Transverse colon (tissue), 4 donors: ENCODE measurements around the gene NAA16. TPM values are rescaled to one million over a fixed set of nuclear protein-coding genes. Genes with fewer than 3 reads are reported as not detected.
"Not testable (repeated sequence)": the region's sequence is repeated elsewhere in the genome, so short reads cannot be mapped to it uniquely, and the experiment has no call there.

Experiments
- DNase-seq: peaks from one replicate; pipeline ENCODE4 v3.0.0-alpha.2; 2019
- H3K27ac ChIP-seq, 4 donors: fragments of 200-600 bp; sonication (generic); 2 replicates each; pipeline ENCODE4 v1.5.1; 2016 to 2018; ENCODE audit warnings: inconsistent platforms in 4 of 4
- H3K27me3 ChIP-seq: fragments of 200-600 bp; sonication (generic); 2 replicates; pipeline ENCODE4 v1.5.1; 2017; ENCODE audit warnings: inconsistent platforms
- H3K36me3 ChIP-seq, 4 donors: fragments of 200-600 bp; sonication (generic); 2 replicates each; pipeline ENCODE4 v1.5.1; 2017 to 2019; ENCODE audit warnings: inconsistent platforms in 4 of 4
- H3K4me1 ChIP-seq, 4 donors: fragments of 200-600 bp; sonication (generic); 2 replicates each; pipeline ENCODE4 v1.5.1; 2017 to 2020; ENCODE audit warnings: inconsistent platforms in 4 of 4
- H3K4me3 ChIP-seq, 4 donors: fragments of 200-600 bp; sonication (generic); 1 replicate in 1 of 4; 2 replicates in 3 of 4; pipeline versions ENCODE4 v1.5.1 to v1.6.1; 2017 to 2019; ENCODE audit warnings: inconsistent platforms in 4 of 4
- H3K9me3 ChIP-seq, 2 donors: fragments of 200-600 bp; sonication (generic); 2 replicates each; pipeline ENCODE4 v1.5.1; 2017 to 2019; ENCODE audit warnings: inconsistent platforms in 2 of 2
- EP300 ChIP-seq: sonication (generic); formaldehyde crosslinking; IDR thresholded peaks from one replicate; pipeline ENCODE4 v1.6.1; 2017; ENCODE audit warnings: antibody characterized with exemption, low read depth
- POLR2A ChIP-seq: fragments of 450-650 bp; IDR thresholded peaks from one replicate; pipeline ENCODE4 v1.6.1; 2016; ENCODE audit warnings: antibody characterized with exemption, mild to moderate bottlenecking, moderate library complexity
- POLR2AphosphoS5 ChIP-seq, 3 donors: sonication (generic); formaldehyde crosslinking; IDR thresholded peaks; one replicate each; pipeline ENCODE4 v1.6.1; 2016; ENCODE audit warnings: antibody characterized with exemption in 3 of 3
- WGBS, 2 donors: methylation state at CpG; one replicate each; pipeline ENCODE4 v1.1.5; 2018; ENCODE audit warnings: low coverage in 1 of 2; 5-methylcytosine and 5-hydroxymethylcytosine counted together
- in situ Hi-C, 4 donors: fragments of 200-750 bp; cut with MboI; loops; one replicate each; pipeline versions ENCODE4 v1.15.0 to v1.15.1; 2017; ENCODE audit warnings: low sequenced_read_pairs in 3 of 4, low pct_ligation_motif_present in 1 of 4, low pct_unique_long_range_greater_than_20kb in 1 of 4
- intact Hi-C: fragments of 100-400 bp; cut with DNase I; formaldehyde crosslinking; loops from one replicate; pipeline ENCODE4 v1.15.1; 2023; ENCODE audit warnings: low total_unique reads
- small RNA-seq, 4 donors: library from RNA; depleted of rRNA; stranded (forward); fragments of <200 nt; gene quantifications; one replicate each; pipeline ENCODE3, GENCODE V24; 2016
- total RNA-seq, 4 donors: library from RNA; depleted of rRNA; stranded (reverse); fragments of >200 nt; gene quantifications; one replicate each; pipeline ENCODE4 v1.1.0, GENCODE V29; 2016
- TF ChIP-seq, protein P1 (sequence below), 5 experiments: fragments of 200-600 bp in 3 of 5; fragments of 450-650 bp in 2 of 5; sonication (generic) in 3 of 5; IDR thresholded peaks; 1 replicate in 2 of 5; 2 replicates in 3 of 5; pipeline ENCODE4 v1.5.1; 2016 to 2017; ENCODE audit warnings: antibody characterized with exemption in 5 of 5, inconsistent platforms in 3 of 5, mild to moderate bottlenecking in 2 of 5, moderate library complexity in 1 of 5

The NAA16 gene
- total RNA-seq, 4 donors from 2014 or later, result 9.1 to 38.6 (median 19.6) TPM

DNA sequence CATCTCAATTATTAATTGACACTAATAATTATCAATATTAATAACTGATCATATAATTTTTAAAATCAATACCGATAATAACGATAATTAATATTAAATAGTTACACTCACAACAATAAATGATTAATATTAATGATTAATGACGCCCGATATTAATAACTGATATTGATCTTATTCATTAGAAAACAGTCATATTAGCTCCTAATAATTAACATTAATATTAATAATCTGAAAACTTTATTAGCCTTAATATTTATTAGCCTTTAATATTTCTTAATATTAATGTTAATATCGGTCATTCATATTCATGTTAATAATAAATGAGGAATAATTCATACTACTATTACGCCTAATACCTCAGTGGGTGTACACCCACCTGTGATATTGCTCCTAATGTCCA is 113.6 kb downstream of the NAA16 start:
- H3K27me3 ChIP-seq, H3K36me3 ChIP-seq, H3K4me3 ChIP-seq, DNase-seq, H3K4me1 ChIP-seq, H3K9me3 ChIP-seq, intact Hi-C loops, H3K27ac ChIP-seq: not testable (repeated sequence)
- in situ Hi-C loops, result loop anchor here in 2 of 4 donors (25.0 kb wide), 3 partner anchors 213 to 688 kb away; no protein-coding TSS in a partner anchor
- 81 to 85% methylated on average over 6 of the region's 6 CpGs for WGBS, 2 donors

DNA sequence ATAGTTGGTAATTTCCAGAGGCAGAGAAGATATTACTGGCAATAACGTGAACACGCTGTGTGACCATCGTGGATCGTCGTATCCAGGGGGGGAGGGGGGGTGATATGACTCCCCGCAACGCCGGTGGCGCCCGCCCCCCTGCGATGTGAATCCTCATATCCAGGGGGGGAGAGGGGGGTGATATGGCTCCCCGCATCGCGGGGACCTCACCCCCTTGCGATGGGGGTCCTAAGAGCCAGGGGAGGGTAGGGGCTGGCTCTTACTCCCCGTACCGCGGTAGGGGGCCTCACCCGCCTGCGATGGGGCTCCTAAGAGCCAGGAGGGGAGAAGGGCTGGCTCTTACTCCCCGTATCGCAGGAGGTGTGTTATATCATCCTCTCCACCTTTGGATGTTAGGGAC is 115.0 kb downstream of the NAA16 start:
- no peak for DNase-seq
- H3K4me3 ChIP-seq, result no peak overlapping the region
- TF ChIP-seq, protein P1, sequence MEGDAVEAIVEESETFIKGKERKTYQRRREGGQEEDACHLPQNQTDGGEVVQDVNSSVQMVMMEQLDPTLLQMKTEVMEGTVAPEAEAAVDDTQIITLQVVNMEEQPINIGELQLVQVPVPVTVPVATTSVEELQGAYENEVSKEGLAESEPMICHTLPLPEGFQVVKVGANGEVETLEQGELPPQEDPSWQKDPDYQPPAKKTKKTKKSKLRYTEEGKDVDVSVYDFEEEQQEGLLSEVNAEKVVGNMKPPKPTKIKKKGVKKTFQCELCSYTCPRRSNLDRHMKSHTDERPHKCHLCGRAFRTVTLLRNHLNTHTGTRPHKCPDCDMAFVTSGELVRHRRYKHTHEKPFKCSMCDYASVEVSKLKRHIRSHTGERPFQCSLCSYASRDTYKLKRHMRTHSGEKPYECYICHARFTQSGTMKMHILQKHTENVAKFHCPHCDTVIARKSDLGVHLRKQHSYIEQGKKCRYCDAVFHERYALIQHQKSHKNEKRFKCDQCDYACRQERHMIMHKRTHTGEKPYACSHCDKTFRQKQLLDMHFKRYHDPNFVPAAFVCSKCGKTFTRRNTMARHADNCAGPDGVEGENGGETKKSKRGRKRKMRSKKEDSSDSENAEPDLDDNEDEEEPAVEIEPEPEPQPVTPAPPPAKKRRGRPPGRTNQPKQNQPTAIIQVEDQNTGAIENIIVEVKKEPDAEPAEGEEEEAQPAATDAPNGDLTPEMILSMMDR (IDR thresholded peaks at IDR 0.05), result no peak
- TF ChIP-seq POLR2A (no peak), EP300 (no peak), POLR2AphosphoS5 (IDR thresholded peaks at IDR 0.05) (no peak)
- no peaks in the 10 kb centered on the region for H3K36me3 ChIP-seq
- H3K4me1 ChIP-seq, result peaks cover 0 to 3% (median 0%) of the 10 kb centered on the region in 4 donors
- H3K9me3 ChIP-seq, result no peaks in the 10 kb centered on the region
- in situ Hi-C loops, result no loop called here
- peaks cover 6% of the 10 kb centered on the region for H3K27me3 ChIP-seq
- H3K27ac ChIP-seq, result no peak overlapping the region
- 87% methylated on average over 16 of the region's 22 CpGs; no CpG with 5 or more reads in 1 of the 2 donors for WGBS, 2 donors
- intact Hi-C loops, result no loop called here

Small RNA genes lying within 50 kb of the gene (small RNA-seq; reads per million reads assigned to genes)
- 0 reads per million in 4 donors for gene RNU6-57P

Other genes starting within 250 kb of the NAA16 start
- 10 to 100 TPM in 1 of 4 donors, 1 to 10 TPM in 3; 3.4 to 10.3 (median 8.3) TPM for gene WBP4, start 249.8 kb upstream of the NAA16 start, total RNA-seq
- gene KBTBD6, start 178.5 kb upstream of the NAA16 start, total RNA-seq, result 1 to 10 TPM in 3 of 4 donors, under 1 TPM in 1; 0.37 to 4.9 (median 2.1) TPM
- 1 to 10 TPM in 3 of 4 donors, under 1 TPM in 1; 0.75 to 7.6 (median 4.2) TPM for gene KBTBD7, start 116.7 kb upstream of the NAA16 start, total RNA-seq
- gene MTRF1, start 47.7 kb upstream of the NAA16 start, total RNA-seq, result 10 to 100 TPM in 3 of 4 donors, 1 to 10 TPM in 1; 7.2 to 19.7 (median 12.7) TPM
- 10 to 100 TPM in 3 of 4 donors, 1 to 10 TPM in 1; 5.6 to 54.1 (median 35.6) TPM for gene RGCC, start 146.3 kb downstream of the NAA16 start, total RNA-seq